Measurements from ENCODE around the gene NMNAT3.

NMNAT3 gene

DNA sequence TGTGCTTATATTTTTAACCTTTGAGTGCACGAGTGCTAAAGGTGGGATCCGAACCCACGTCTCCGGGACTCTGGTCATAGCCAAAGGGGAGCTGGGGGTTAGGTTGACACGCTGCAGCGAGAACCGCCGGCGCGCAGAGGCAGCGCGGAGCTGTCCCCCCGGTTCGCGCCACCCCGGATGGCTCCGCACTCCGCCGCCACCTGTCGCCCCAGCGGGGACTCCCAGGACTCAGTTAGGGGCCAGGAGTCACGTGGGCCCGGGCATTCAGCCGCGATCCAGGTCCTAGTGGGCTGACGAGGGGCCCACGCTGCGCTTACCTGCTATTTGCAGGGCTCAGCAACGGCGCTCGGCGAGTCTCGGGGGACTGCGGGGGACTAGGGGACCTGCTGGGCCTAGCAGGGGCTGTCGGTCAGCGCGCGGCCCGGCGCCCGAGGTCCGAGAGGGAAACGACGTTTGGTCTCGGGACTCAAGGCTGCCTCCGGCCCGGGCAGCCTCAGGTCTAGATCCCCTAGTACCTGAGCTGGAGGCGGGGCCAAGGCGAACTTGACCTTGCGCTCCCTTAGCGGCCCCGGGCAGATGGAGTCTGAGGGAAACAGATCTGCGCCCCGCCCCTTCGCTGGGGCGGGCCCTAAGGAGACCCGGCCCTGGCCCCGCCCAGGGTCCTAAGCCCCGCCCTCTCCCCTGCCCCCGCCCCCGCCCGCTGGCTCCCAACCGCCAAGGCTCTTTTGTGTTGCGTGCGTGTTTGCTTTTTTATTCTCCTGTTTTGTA is at the start of gene NMNAT3:
Gene NMNAT3 (minus strand): TSS at position 585 of the 768 bp plus-strand sequence. CDS start 50,248 bp downstream, outside the sequence.
- FAIRE-seq = no peak
- no peak for DNase-seq (ENCODE audit: low spot score)

DNA sequence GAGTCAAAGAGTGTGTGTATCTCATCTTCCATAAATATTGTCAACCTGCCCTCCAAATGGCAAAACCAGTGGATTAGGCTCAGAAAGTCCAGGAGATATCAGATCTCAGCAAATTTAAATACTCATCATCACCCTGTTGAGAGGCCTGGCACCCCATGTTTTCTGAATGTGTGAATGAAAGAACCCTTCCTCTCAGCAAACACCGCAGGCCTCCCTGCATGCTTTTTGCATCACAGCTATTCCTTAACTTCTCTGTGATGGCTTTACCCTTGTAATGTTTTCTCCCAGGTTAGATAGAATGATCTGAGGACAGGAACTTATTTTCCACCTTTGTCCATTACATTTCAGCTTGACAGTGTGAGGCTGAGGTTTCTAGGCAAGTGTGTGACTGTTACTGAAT is 43.6 kb upstream of the NMNAT3 start:
- no peak for FAIRE-seq
- DNase-seq (ENCODE audit: low spot score) = no peak

DNA sequence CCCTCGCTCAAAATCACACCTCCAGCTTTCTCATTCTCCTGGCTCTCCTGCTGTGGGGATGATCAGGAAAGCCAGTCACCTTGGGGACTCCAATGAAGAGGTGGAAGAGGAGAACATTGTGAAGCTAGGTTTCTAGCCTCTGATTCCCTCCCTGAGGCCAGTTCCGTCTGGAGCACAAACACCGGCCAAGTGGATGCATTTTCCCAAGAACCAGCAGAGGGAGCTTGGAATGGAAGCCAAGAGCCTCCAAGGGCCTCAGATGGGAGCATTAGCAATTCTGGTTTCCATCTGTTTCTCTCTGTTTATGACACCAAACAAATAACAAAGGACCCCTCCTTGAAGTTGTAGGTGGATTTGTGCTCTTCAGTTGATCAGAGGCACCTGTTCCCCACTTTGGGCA is 40.6 kb upstream of the NMNAT3 start:
- FAIRE-seq (no peak), DNase-seq (ENCODE audit: low spot score) (no peak)

DNA sequence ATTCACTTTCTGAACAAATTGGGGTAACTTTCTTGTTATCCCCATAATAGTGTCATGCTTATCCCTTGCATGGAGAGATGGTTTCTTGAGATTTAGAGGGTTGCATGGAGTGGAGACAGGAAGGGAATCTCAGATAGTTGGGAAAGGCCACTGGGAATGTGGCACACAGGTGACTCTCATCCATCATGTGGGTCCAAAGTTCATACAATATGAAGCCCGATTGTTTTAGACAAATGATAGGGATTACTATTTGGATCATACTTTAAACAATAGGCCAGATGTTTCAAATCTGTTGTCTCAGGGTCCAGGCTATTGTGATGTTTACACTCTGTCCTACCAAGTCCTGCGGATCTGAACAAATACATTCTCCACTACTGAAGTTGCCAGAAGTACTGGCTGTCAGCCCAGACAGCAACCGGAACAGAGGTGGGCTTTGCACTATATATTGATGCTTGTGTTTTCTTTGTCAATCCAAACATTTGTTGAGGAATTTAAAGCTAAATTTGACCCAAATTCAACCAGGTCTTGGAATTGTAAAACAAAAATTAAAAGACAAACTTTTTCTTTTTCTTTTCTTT is 39.2 kb upstream of the NMNAT3 start:
- FAIRE-seq (no peak), DNase-seq (ENCODE audit: low spot score) (no peak)

DNA sequence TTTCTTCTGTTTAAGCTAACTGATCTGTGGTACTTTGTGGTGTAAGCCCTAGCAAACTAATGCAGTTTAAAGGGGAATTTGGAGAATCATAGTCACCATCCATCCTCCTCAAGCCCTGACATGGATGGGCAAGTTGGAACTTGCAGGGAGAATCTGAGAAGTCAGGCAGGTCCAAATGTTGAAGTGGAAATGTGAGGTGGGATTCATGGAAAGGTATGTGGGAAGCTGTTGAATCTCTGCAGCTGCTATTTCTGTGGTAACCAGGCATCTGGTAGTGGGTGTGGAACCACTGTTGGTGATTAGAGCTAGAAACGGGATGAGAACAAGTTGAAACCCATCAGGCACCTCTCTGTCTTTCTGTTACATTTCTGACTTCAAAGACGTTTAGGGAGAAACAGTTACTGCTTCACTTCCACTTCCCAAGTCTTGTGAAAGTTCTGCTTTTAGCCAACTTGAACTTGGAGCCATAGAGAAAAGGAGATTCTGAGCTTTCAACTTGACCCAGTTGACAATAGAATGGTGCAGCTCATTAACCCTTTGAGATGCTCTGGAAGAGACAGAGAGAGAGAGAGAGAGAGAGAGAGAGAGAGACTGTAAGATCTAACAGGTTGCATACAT is 38.1 kb upstream of the NMNAT3 start:
- FAIRE-seq = no peak
- no peak for DNase-seq (ENCODE audit: low spot score)

DNA sequence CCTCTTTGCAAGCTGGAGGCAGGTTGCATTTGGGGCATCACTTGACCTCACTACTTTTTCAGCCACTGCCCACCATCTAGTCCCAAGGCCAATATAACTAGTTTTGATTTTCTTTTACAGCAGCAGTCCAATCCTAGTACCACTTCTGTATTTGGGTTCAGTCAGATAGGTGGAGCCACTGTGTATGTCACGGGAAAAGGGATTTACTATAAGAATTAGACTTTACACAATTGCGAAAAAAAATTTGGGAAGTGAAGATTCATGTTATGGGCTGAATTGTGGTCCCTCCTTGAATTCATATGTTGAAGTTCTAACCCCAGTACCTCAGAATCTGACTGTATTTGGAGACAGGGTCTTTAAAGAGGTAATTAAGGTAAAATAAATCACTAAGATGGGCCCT is 37.4 kb upstream of the NMNAT3 start:
- FAIRE-seq = no peak
- DNase-seq (ENCODE audit: low spot score) = no peak

DNA sequence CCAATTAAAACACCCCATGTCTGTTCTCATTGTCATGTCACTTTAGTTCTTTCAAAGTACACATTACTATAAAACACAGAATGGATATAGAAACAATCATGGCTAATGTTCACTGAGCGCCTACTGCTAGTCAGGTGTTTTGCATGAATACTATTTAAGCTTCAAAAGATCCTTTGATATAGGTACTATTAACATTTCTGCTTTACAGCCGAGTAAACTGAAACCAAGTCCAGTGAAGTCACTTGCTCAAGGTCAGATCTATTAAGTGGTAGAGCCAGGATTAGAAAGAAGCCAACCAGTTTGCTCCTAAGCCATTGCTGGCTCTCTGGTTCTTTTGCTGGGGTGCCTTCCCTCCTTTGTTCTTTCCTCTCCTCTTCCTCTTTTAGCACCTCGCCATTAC is 32.4 kb upstream of the NMNAT3 start:
- no peak for FAIRE-seq
- no peak for DNase-seq (ENCODE audit: low spot score)

DNA sequence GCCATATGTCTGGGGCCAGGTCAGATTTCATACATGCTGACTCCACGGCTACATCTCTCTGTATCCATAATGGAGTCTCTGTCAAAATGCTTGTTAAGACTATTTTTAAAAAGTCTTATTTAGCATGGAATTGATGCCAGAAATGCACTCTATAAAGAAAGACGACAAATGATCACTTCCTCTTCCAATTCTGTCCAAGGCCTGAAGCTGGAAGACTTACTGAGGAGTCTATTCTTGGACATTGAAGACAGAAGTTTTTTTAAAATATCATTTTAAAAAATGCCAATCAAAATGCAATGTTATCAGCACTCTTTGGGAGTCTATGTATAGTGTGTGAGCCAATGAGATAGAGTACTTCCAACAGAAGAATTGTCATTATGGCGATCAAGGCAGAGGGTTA is 27.9 kb upstream of the NMNAT3 start:
- FAIRE-seq (no peak), DNase-seq (ENCODE audit: low spot score) (no peak)

DNA sequence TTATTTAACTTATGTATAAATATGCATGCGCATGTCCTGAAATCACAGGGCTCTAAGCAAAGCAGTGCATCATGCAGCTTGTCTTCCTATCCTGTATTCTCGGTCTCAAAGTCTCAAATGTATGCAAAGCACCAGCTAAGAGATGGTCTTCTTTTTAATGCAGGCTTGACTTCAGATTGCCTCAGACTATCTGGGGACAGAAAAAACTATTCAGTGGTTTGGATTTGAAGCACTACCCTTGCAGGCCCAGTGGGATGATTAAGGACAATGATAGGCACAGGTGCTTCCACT is 18.5 kb upstream of the NMNAT3 start:
- FAIRE-seq (no peak), DNase-seq (ENCODE audit: low spot score) (no peak)

DNA sequence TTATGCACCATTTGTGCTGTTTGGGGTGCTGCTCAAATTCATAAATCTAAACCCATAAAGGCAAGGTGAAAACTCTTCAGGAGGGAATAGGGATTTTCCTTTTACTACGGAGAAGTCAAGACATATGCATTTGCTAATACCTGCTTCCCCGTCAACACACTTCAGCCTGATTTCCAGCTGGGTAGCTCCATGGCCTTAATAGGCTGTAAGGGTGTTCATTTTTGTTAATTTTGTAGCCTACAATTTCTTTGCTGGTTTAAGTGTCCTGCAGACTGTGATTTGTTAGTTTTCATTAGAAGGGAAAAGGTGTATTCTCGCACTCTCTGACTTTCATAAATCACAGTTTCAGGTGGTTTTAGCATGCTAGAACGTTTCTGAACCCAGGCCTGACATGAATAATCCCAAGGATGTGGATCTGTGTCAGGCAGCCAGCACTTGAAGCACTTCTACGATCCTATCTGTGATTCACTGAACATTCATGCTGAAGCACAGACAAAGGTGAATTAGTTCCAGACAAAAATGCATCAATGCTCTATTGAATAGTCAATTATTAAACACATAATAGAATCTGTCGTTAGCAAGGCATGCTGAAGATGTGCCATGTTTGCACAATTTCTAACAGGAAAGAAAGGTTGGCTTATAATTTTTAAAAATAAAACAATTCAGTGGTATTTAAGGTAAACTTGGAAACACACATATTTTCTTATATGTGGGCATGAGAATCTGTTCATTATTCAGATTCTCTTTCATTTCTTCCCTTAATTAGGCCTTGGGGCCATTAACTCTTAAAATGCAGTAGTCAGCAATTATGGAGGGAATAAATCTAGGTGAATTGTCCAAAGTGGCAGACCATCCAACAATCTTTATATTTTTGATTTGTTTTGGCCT is 17.9 kb upstream of the NMNAT3 start:
- DNase-seq (ENCODE audit: low spot score) (peak; percentile 42), FAIRE-seq (peak; percentile 85)

DNA sequence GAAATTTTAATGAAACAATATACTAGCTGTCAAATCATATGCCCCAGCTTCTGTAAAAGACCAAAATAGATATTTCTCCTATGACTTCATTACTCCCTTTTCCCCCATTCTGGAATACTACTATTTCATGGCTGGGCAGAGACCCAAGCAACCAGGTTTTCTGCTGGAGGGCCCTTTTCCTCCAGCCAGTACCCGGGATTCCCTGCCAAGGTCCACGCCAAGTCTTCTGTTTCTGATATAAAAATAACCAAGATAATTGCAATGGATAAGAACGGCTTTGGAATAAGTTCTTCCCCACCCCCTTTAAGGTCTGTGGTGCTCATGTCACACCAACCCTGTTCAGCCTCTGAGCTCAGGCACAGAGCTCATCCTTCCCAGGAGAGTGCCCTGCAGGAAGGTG is 17.2 kb upstream of the NMNAT3 start:
- FAIRE-seq = no peak
- DNase-seq (ENCODE audit: low spot score) = no peak

DNA sequence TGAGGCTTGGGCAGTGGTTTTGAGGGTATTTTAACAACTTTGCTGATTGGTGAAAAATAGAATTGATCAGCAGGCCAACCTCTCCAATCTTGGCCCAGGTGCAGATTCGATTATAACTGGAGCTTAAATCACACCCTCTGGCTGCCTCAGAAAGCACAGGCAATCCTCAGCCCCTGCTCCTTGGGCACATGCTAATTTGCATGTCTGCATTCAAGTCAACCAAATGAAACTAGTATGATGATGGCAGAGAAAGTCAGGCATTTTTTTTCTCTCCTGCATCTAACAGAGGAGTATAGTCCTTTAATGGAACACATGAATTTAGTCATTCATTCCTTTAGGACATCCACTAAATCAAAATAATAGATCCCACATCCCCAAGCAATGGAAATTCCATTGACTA is 16.8 kb upstream of the NMNAT3 start:
- FAIRE-seq = no peak
- no peak for DNase-seq (ENCODE audit: low spot score)

DNA sequence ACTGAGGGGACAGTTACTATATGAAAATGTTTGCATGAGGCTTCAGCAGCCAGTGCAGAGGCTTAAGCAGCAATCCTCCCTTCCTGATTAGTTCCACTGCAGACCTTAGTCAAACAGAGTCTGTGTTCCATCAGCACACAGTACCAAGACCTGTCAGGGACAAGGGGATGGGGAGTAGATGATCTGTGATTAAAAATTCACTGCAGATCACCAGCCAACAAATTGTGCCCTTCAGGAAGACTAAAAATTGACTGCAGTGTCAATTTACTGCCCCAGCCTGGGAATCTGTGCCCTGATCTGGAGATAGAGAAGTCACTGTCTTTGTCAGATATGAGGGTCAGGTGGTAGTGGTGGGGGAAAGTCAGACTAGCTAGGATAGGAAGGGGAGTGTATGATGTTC is 13.8 kb upstream of the NMNAT3 start:
- DNase-seq (ENCODE audit: low spot score) = no peak

DNA sequence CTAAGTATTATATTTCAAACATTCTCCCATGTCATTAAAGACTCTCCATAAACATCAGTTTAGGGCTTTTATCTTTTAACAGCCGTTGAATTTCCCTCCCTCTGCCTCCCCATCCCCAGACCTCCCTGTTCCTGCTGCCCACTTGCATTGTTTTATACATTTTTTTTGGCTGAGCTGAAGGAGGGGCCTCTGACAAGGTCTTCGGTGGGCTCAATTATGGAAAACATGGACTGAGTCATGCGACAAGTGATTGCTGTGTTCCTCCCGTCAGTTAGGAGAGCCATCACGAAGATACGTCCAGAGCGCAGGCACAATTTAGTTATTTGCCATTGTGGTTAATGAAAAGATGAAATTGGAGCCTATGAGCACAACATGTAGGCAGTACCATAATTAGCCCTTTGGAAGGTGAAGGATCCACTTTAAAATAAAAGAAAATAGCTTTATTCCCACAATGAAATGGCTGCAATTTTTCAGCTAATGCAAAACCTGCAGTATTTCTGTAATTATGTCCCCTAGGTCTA is 12.0 kb upstream of the NMNAT3 start:
- no peak for FAIRE-seq
- DNase-seq (ENCODE audit: low spot score) = no peak

More for the DNA sequence above, 13.8 kb upstream of the NMNAT3 start:
- no peak for FAIRE-seq

DNA sequence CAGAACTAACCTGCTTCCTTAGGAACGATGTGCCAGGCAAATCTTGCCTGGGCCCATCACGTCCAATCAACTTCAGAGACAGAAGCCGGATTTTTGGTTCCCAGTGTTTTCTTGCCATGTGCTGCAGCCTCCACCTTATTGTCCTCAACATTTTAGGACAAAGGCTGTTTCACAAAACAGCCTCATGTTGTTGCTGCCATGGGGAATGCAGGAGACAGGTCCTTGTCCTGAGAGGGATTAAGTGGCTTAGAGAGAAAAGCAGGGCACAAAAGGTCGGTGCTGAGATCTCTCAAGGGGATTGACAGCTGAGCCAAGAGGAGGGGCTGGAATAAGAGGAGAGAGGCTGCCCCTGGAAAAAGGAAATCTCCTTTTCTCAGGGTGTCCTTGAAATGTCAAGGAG is 11.3 kb upstream of the NMNAT3 start:
- FAIRE-seq (no peak), DNase-seq (ENCODE audit: low spot score) (no peak)

DNA sequence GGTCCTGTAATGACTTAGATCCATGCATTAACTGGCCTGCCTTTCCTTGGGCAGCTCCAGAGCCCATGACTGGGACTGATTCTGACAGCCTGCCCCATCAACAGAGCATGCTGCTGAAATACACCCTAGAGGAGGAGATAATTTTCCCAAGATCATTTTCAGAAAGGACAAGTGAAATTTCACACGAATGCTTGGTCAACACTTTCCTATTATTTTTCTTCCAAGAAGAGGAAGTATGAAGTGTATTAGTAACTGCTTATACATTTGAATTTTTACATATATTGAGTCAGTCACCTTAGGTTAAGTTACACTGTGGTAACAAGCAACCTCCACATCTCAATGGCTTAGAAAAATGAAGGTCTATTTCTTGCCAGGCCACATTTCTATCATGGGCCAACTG is 9.7 kb upstream of the NMNAT3 start:
- FAIRE-seq (no peak), DNase-seq (ENCODE audit: low spot score) (no peak)

DNA sequence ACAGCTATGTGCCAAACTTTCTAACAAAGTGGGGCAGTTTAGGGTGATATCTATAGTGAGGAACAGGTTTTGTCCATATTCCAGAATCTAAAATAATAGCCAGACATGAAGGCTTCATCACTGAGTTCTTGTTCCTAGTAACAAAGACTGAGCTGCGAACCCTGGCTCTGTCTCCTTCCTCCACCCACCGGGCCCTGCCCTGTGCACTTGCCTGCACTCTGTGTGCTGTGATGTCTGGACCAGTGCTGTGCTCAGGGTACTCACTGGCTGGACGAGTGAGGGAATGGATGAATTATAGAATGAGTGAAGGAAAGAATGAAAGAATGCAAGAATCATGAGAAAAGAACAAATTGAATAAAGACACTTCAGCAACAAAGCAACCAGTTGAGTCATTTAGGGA is 8.9 kb upstream of the NMNAT3 start:
- DNase-seq (ENCODE audit: low spot score) = no peak
- FAIRE-seq = no peak

DNA sequence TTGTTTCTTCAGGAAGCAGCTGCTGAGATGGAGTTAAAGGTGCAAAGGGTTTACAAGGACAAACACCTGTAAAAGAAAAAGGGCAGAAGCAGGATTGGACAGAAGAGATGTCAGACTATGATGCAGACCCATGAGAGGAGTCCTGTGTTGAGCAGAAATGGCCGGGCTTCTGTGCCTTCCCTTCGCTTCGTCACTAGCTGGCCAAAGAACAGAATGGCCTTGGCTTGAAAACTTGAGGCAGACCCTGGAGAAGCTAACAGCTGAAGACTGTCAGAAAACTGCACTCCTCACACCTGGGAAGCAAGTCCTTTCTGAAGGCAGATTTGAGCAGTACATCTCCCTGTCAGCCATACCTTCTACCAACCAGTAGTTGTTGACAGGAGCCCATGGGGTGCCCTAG is 8.4 kb upstream of the NMNAT3 start:
- DNase-seq (ENCODE audit: low spot score) (no peak), FAIRE-seq (no peak)

DNA sequence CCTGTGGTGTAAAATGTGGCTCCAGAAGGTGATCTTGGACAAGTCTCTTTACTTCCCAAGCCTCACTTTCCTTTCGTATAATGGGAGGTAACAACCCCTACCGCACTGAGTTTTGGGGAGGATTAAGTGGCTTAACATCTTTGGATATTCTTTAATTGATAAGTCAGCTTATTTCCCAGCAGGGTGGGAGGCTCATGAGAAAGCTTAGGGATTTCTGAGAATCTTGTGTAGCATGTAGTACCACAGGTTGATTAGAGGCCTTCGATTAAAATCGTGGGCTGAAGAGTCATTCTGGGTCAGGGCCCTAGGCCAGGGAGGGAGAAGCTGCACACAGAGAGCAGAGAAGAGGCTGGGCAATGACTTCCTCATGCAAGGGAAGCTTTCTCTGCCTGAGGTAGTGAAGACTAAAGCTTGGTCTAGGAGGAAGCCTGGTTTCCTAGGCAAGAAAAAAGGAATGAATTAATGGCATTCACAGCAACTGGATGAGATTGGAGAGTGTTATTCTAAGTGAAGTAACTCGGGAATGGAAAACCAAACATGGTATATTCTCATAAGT is 1.5 kb upstream of the NMNAT3 start:
- FAIRE-seq (no peak), DNase-seq (ENCODE audit: low spot score) (no peak)

DNA sequence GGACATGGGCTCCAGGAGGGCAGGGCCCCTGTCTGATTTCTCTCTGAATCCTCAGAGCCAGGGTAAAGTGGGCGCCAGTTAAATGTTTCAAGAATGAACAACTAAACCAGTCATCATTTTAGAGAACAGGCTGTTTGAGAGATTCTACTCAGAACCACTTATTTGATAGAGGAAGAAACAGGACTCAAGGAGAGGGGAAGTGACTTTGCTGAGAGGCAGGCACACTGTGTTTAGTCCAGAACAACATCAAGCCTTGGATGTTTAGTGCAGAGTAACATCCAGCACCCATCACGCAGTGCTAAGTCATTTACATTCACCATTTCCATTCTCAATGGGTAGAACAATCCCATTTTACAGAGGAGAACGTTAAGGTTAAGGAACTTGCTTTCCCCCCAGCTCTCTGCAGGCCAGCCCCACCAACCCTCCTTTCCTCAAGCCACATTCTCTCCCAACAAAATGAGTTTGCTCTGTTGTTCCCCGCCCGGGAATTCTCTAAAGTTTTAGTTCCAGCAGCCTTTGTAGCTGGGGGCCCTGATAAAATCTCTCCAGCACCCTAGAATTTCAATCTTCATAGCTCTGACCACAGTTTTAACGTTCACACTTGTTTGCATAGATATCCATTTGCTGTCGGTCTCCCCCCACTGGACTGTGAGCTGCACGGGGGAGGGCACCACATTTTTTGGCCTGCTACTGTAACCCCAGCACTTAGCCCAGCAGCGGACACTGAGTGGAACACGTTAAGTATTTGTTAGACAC is 962 bp downstream of the NMNAT3 start:
- no peak for FAIRE-seq
- no peak for DNase-seq (ENCODE audit: low spot score)

DNA sequence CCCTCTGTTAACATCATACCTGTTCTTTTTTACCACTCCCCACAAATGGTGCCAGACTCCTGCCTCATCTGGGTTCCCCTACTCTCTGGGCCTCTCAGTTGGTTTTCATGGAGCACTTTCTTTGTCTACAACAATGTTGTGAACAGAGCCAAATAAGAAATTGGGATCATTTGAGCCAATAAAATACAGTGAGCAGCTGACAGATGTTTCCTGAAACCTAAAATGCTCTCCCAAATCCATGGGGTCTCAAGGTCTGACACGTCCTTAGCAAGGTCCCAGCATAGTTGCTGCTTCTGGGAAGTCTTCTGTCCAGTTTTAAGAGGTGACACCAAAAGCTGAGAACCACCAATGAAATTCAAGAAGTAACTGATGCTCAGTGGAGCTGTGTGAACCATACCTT is 1.7 kb downstream of the NMNAT3 start:
- FAIRE-seq (no peak), DNase-seq (ENCODE audit: low spot score) (no peak)
